NCI-H2081 treated with DMSO at 0.1 percent for 48 hours (cell line): ENCODE data around the gene GRPEL1.

Experiments used
- DNase-seq: peaks from one replicate; lab custom pipeline; 2025; lab: John Stamatoyannopoulos, UW

Gene GRPEL1

GRCh38 chr4:7062816-7063215, 5.0 kb downstream of the GRPEL1 start:
- no peak for DNase-seq

GRCh38 chr4:7061815-7062214, 6.0 kb downstream of the GRPEL1 start:
- DNase-seq = no peak

- DNase-seq = no peak
Observed at GRCh38 chr4:7060346-7061150, 7.3 kb downstream of the GRPEL1 start.

- DNase-seq = no peak
Observed at GRCh38 chr4:7059662-7060061, 8.2 kb downstream of the GRPEL1 start.

GRCh38 chr4:7058792-7059191, 9.1 kb downstream of the GRPEL1 start:
- no peak for DNase-seq

- DNase-seq = no peak
Observed at GRCh38 chr4:7055990-7056325, 11.9 kb downstream of the GRPEL1 start.

- no peak for DNase-seq
Observed at GRCh38 chr4:7055111-7055989, 12.5 kb downstream of the GRPEL1 start.

GRCh38 chr4:7054106-7054880, 13.6 kb downstream of the GRPEL1 start:
- no peak for DNase-seq

GRCh38 chr4:7052923-7053715, 14.7 kb downstream of the GRPEL1 start:
- DNase-seq = no peak

- no peak for DNase-seq
Observed at GRCh38 chr4:7052313-7052712, 15.6 kb downstream of the GRPEL1 start.

GRCh38 chr4:7051905-7052304, 16.0 kb downstream of the GRPEL1 start:
- DNase-seq = no peak

GRCh38 chr4:7051144-7051495, 16.7 kb downstream of the GRPEL1 start:
- no peak for DNase-seq

- no peak for DNase-seq
Observed at GRCh38 chr4:7050481-7051143, 17.3 kb downstream of the GRPEL1 start.

GRCh38 chr4:7049739-7050138, 18.1 kb downstream of the GRPEL1 start:
- DNase-seq = no peak

GRCh38 chr4:7049295-7049694, 18.6 kb downstream of the GRPEL1 start:
- DNase-seq = no peak

GRCh38 chr4:7048642-7049041, 19.2 kb downstream of the GRPEL1 start:
- no peak for DNase-seq

- no peak for DNase-seq
Observed at GRCh38 chr4:7046971-7047370, 20.9 kb downstream of the GRPEL1 start.

GRCh38 chr4:7045961-7046921, 21.6 kb downstream of the GRPEL1 start:
- DNase-seq = no peak

GRCh38 chr4:7045553-7045952, 22.3 kb downstream of the GRPEL1 start:
- no peak for DNase-seq
